ENCODE results near the gene DGCR8. TPM values are rescaled to one million over a fixed set of nuclear protein-coding genes. Genes with fewer than 3 reads are reported as not detected.

DGCR8 gene
- total RNA-seq, 4 donors from 2014 or later = 16.9 to 27.6 (median 25.5) TPM

- 92 to 95% methylated on average over 8 to 16 of the region's 26 CpGs for WGBS, 2 donors (ENCODE audit: low coverage in 1 of 2)
- Histone ChIP-seq H3K4me1 (no peaks in the 10 kb centered on the region), H3K27me3 (no peaks in the 10 kb centered on the region), H3K9me3 (no peaks in the 10 kb centered on the region), H3K4me3 (no peak overlapping the region), H3K27ac (no peak overlapping the region), H3K36me3 (peaks cover 0 to 90% of the 10 kb centered on the region in 2 donors)
- TF ChIP-seq POLR2AphosphoS5 (IDR thresholded peaks at IDR 0.05) = no peak
- TF ChIP-seq POLR2A (IDR thresholded peaks at IDR 0.05) = no peak
- no peak for TF ChIP-seq CTCF (IDR thresholded peaks at IDR 0.05)
- TF ChIP-seq EP300 (IDR thresholded peaks at IDR 0.05) = no peak
- no peak for ATAC-seq
Observed at GRCh38 chr22:20052309-20053259, 27.5 kb upstream of the DGCR8 start.

- Histone ChIP-seq H3K27me3 (no peaks in the 10 kb centered on the region), H3K36me3 (peaks cover 0 to 90% of the 10 kb centered on the region in 2 donors), H3K4me1 (no peaks in the 10 kb centered on the region), H3K9me3 (no peaks in the 10 kb centered on the region), H3K4me3 (no peak overlapping the region), H3K27ac (no peak overlapping the region)
- no CpG with 5 or more reads among the region's 14 CpGs for WGBS, 2 donors (ENCODE audit: low coverage in 1 of 2)
- ATAC-seq = no peak
- no peak for TF ChIP-seq POLR2A (IDR thresholded peaks at IDR 0.05)
- TF ChIP-seq POLR2AphosphoS5 (IDR thresholded peaks at IDR 0.05) = no peak
- no peak for TF ChIP-seq CTCF (IDR thresholded peaks at IDR 0.05)
- TF ChIP-seq EP300 (IDR thresholded peaks at IDR 0.05) = no peak
Observed at GRCh38 chr22:20053407-20054033, 26.5 kb upstream of the DGCR8 start.

- Histone ChIP-seq H3K4me1 (no peaks in the 10 kb centered on the region), H3K36me3 (peaks cover 0 to 90% of the 10 kb centered on the region in 2 donors), H3K27ac (no peak overlapping the region), H3K9me3 (no peaks in the 10 kb centered on the region), H3K27me3 (no peaks in the 10 kb centered on the region), H3K4me3 (no peak overlapping the region)
- ATAC-seq = no peak
- no peak for TF ChIP-seq CTCF (IDR thresholded peaks at IDR 0.05)
- no peak for TF ChIP-seq EP300 (IDR thresholded peaks at IDR 0.05)
- TF ChIP-seq POLR2AphosphoS5 (IDR thresholded peaks at IDR 0.05) = no peak
- no peak for TF ChIP-seq POLR2A (IDR thresholded peaks at IDR 0.05)
- WGBS, 2 donors (ENCODE audit: low coverage in 1 of 2) = 100% methylated on average over 1 of the region's 12 CpGs; no CpG with 5 or more reads in 1 of the 2 donors
Observed at GRCh38 chr22:20054034-20054427, 26.0 kb upstream of the DGCR8 start.

- Histone ChIP-seq H3K4me1 (no peaks in the 10 kb centered on the region), H3K9me3 (no peaks in the 10 kb centered on the region), H3K27ac (no peak overlapping the region), H3K36me3 (peaks cover 0 to 92% of the 10 kb centered on the region in 2 donors), H3K4me3 (no peak overlapping the region), H3K27me3 (no peaks in the 10 kb centered on the region)
- TF ChIP-seq POLR2AphosphoS5 (IDR thresholded peaks at IDR 0.05) (no peak), POLR2A (IDR thresholded peaks at IDR 0.05) (no peak), EP300 (IDR thresholded peaks at IDR 0.05) (no peak), CTCF (IDR thresholded peaks at IDR 0.05) (no peak)
- WGBS, 2 donors (ENCODE audit: low coverage in 1 of 2) = no CpG with 5 or more reads among the region's 6 CpGs
- ATAC-seq = no peak
Observed at GRCh38 chr22:20054485-20054884, 25.6 kb upstream of the DGCR8 start.
